NOMO-1 treated with dmso at 0.1 percent for 144 hours (cell line): ENCODE results near the gene CASKIN1.

Source experiments
- DNase-seq: peaks from one replicate; lab custom pipeline; 2025; ENCODE audit not compliant: unreplicated experiment; lab: John Stamatoyannopoulos, UW

Gene CASKIN1

DNA sequence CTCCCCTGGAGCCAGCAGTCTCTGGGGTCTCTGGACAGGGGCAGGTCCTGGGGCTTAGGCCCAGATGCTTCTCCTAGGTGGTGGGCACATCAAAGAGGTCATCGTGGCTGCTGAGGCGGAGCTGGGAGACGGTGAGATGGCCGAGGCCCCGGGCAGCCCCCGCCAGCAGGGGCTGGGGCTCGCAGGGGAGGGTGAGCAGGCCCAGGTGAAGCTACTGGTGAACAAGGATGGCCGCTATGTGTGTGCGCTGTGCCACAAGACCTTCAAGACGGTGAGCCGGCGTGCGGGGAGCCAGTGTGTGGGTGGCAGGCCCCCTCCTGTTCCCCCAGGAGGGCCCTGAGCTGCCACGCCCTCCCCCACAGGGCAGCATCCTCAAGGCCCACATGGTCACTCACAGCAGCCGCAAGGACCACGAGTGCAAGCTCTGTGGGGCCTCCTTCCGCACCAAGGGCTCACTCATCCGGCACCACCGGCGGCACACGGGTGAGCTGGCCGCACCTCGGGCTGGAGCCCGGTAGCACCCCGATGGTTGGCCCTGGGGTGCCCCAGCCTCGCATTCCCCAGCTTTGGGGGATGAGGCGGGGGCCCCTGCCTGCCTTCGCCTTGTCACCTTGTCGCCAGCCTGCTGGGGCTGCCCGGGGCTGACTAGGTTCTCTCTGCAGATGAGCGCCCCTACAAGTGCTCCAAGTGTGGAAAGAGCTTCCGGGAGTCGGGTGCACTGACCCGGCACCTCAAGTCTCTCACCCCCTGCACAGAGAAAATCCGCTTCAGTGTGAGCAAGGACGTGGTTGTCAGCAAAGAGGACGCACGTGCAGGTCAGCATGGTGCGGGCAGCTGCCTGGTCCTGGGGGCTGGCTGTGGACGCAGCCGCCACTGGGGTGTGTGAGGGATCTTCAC is 35.9 kb upstream of the CASKIN1 start:
- no peak for DNase-seq

DNA sequence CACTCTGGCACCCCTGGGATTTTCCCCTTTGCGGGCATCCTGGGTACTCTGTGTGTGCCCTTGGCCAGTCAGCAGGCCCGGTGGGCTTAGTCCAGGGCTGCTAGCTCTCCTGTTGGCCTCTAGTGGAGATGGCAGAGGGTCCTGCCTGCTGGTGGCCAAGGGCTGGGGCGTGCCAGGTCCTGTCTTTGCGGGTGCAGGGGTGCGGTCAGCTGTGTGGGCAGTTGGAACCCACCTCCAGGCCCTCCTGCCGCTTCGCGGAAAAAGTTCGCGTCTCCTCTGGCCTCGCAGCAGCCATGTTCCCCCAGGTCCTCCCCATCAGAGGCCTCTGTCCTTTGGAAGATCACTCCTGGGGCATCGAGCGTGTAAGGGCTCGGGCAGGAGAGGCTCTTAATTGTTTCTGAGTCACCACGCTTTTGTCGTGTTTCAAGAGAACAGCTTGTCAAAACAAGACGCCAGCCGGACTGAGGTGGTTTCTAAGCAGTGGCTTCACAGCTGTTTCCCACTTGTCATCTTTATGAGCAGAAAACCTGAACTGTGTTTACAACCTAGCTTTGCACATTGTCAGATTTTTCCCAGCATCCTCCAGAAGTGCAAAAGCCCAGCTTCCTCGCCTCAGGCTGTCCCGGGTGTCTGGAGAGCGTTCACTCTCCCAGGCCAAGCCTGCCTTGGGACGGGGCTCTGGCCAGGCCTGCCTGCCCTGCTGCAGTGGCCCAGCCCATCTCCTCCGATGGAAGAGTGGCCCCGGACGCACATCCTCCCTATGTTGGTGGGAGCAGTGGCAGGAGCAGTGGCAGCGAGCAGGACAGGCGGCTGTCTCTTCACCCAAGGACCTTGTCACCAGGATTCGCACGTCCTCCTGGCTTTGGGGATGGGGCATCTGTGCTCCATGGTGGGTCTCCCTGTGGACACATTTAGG is 34.9 kb upstream of the CASKIN1 start:
- no peak for DNase-seq

DNA sequence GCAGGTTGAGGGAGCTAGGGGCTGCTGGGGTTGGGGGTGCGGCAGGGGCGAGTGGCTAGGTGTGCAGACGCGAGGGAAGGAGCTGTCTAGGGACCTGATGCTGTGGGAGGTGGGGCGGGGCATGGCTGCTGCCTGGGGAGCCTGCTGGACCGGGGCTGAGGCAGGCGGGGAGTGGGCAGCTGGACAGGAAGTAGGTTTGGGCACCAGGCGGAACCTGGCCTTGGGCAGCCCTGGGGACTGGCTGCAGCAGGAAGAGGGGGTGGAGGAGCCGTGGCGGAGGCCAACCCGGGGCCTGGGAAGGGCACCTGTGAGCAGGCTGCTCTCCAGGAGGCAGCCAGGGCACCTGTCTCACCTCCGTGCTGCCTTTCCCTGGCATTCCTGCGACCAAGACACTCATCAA is 34.0 kb upstream of the CASKIN1 start:
- DNase-seq, result no peak

DNA sequence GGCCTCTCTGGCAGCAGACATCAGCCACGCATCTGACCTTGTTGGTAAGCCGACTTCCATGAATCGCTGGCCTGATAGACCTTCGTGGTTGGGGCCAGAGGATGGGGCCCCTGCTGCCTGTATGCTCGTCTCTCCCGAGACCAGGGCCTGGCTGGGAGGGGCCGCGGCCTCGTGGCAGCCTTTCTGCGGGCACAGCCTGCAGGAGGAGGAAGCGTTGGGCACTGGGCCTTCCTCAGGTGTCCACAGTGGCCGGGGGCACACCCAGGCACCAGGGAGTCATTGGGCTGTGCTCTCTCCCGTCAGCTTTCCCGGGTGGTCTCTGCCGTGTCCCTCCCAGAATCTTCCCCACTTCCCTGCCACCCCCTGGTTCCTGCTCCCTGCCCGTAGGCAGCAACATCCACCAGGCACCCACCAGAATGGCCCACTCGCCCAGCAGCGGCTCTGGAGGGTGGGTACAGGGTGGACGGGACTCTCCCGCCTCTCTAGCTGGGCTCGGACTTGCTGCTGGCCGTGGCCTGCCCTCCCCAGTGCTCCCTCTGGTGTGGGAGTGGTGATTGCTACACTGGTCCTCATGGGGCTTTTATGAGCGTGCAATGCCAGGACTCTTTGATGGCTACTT is 33.3 kb upstream of the CASKIN1 start:
- DNase-seq, result no peak

- DNase-seq, result no peak
These were observed 32.7 kb upstream of the CASKIN1 start for GRCh38 chr16:2229091-2229490.

GRCh38 chr16:2228161-2228824 is 31.9 kb upstream of the CASKIN1 start:
- DNase-seq, result no peak

DNA sequence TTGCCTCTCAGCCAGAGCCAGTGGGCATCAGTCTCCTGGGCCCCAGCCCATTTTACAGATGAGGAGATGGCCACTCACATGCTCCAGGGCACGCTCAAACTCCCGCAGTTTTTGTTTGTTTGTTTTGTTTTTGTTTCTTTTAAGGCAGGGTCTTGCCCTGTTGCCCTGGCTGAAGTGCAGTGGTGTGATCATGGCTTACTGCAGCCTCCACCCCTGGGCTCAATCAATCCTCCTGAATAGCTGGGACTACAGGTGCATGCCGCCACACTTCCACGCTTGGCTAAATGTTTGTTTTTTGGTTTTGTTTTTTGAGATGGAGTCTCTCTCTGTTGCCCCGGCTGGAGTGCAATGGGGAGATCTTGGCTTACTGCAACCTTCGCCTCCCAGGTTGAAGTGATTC is 30.5 kb upstream of the CASKIN1 start:
- DNase-seq, result no peak

- DNase-seq, result no peak
These were observed 29.9 kb upstream of the CASKIN1 start for GRCh38 chr16:2226245-2226793.

DNA sequence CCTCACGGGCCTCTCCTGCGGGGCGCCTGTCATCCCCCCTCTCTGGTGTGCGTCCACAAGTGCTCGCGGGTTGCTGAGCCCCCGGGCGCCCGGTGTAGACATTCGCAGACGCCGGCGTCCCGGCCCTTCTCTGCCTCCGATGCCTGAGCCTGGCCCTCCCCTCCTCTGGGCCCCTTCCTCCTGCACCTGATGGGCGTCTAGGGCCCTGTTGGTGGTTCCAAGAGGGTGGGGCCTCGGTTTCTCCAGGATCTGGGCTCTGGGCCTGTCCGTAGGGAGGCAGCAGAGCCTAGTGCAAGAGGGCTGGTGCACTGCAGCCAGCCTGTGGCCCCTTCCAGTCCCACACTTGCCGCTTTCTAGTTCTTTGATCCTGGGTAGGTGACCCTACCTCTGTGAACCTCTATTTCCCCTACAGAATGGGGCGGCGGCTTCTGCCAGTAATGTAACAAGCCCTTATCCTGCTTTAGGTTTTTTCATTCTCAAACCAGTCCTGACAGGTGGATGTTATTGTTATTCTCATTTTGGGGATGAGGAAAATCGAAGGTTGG is 27.6 kb upstream of the CASKIN1 start:
- peak; percentile 42 for DNase-seq

GRCh38 chr16:2223221-2223941 is 27.0 kb upstream of the CASKIN1 start, which contains the start of gene E4F1:
TSS of gene E4F1 (plus strand) at chr16:2223591. CDS start at chr16:2223614, 23 bp downstream.
- peak; percentile 100 for DNase-seq

- no peak for DNase-seq
These were observed 19.9 kb upstream of the CASKIN1 start for GRCh38 chr16:2216330-2216729.

DNA sequence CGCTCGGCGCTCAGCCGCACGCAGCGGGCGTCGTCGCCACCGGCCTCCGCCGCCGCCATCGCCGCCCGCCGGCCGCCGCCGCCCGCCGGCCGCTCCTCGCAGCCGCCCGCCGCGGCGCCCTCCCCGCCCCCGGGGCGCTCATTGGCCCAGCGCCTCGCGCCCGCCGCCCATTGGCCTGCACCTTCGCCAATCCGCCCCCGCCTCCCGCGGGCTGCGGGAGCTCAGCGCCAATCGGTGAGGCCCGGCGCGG is 18.2 kb upstream of the CASKIN1 start, which contains the start of gene PGP:
Gene PGP (minus strand): TSS at position 122 of the 250 bp plus-strand sequence. CDS start 63 bp downstream, at position 59.
- no peak for DNase-seq

DNA sequence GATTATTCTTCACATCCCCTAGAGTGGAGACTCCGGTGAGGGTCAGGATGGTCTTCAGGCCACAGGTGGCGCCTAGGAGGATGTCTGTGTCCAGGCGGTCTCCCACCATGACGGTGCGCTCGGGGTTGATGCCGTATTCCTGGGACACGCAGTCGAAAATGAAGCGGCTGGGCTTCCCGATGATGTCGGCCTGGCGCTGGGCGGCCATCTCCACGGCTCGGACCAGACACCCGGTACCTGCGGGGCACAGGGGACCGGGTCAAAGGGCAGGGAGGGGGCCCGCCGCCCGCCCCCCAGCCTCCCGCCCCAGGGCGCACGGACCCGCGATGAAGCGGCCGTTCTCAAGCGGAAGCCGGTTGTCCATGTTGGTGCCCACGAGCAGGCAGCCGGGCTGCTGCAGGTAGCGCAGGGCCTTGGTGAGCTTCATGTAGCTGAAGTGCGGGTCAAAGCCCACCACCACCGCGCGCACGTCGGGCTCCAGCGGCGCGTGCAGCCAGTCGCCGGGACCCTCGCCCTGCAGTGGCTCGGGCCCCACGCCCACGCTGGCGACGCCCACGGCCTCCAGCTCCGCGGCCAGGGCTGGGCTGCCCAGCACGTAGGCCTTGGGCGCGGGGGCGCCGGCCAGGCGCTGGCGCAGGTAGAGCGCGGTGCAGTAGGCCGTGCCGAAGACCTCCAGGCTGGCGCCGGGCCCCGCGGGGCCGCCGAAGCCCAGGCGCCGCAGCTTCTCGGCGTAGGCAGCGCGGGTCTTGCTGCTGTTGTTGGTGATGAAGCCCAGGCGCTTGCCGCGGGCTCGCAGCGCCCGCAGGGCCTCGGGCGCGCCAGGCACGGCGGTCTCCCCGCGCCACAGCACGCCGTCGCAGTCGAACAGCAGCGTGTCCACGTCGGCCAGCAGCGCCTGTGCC is 17.7 kb upstream of the CASKIN1 start:
- DNase-seq, result no peak

GRCh38 chr16:2212362-2213324 is 16.2 kb upstream of the CASKIN1 start:
- peak; percentile 17 for DNase-seq

DNA sequence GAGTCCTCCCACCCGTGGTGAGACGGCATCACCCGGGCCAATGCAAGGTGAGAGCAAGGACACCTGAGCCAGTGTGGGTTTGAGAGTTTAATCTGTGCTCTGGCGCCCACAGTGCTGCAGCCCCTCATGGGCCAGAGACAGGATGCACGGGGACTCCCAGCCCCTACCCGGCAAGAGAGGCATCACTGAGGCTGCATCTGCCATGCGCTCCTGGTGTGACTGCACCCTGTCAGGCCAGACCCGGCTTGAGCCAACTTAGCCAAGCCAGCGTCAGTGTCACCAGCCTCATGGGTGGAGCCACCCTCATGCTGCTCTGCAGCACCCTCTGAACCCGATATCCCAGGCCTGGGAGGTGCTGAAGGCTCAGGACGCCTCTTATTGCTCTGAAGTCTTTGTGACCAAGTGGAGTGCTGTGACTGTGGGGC is 15.5 kb upstream of the CASKIN1 start:
- DNase-seq, result no peak

- DNase-seq, result no peak
These were observed 14.3 kb upstream of the CASKIN1 start, which contains the start of gene BRICD5 for GRCh38 chr16:2210386-2211365. TSS of gene BRICD5 (minus strand) at chr16:2210863. CDS start at chr16:2210833, 30 bp downstream.
